ENCODE results near the gene INSYN2A.

The INSYN2A gene

GRCh38 chr10:127151981-127152699 lies 44.3 kb downstream of the INSYN2A start:
- no peak for DNase-seq

DNA sequence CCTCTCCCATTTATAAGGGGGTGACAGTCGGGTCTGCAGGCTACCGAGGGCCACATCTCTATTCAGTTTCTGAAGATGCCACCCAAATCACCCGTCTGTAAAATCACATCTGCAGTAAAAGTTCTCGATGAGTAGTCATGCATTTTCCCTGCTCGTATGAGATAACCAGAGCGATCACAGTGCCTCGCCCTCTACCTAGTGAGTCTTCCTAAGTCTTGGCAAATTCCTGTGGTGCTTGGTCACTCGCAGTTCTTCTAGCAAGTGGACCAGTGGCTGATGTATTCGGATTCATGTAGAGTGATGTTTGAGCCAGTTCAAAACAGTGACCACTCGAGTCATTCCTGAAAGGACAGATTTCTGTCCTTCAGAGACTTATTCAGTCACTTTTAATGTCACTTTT lies 44.9 kb downstream of the INSYN2A start:
- no peak for DNase-seq

- no peak for DNase-seq
Observed at GRCh38 chr10:127150136-127150535, 46.3 kb downstream of the INSYN2A start.

- no peak for DNase-seq
Observed at GRCh38 chr10:127149501-127150081, 46.8 kb downstream of the INSYN2A start.

DNA sequence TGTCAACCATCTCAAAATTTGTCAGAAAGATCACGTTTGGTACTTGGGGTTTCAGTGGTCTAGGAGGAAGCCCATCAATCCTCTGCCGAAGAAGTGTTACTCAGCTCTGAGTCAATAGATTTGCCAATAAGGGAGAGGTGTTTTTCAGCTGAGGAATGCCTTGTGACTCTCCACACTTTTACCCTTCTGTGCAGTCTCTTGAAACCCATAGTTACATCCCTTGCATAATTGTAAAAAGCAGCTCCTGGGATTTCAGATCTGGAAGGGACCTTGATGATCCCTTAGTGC lies 47.5 kb downstream of the INSYN2A start:
- DNase-seq, result no peak

GRCh38 chr10:127148066-127148932 lies 48.1 kb downstream of the INSYN2A start:
- no peak for DNase-seq

GRCh38 chr10:127146661-127147060 lies 49.7 kb downstream of the INSYN2A start:
- no peak for DNase-seq
